ENCODE data around the gene WDFY4.

WDFY4 gene

GRCh38 chr10:49000437-49001398 is 316.0 kb downstream of the WDFY4 start:
- Histone ChIP-seq H3K9ac (no peak overlapping the region), H3K4me1 (peaks cover 0 to 10% (median 0%) of the 10 kb centered on the region in 10 experiments; a peak in 5 of 20 replicates), H3K4me2 (no peak overlapping the region), H3K27me3 (no peaks in the 10 kb centered on the region), H3K27ac (no peak overlapping the region), H3K4me3 (no peak overlapping the region), H3K36me3 (no peaks in the 10 kb centered on the region), H4K20me1 (no peaks in the 10 kb centered on the region), H3K9me3 (replicated peaks in 1 of 11) (peaks cover 0 to 4% (median 0%) of the 10 kb centered on the region in 11 experiments; a peak in 1 of 22 replicates)
- no peak for TF ChIP-seq Cebpa-rat (IDR thresholded peaks at IDR 0.05)

GRCh38 chr10:49001402-49001801 is 316.7 kb downstream of the WDFY4 start:
- H3K9me3 ChIP-seq (replicated peaks in 1 of 11) = peaks cover 0 to 4% (median 0%) of the 10 kb centered on the region in 11 experiments; a peak in 1 of 22 replicates
- no peak for TF ChIP-seq Cebpa-rat (IDR thresholded peaks at IDR 0.05)
- 0 out of 22 replicates have a peak overlapping the region, but pooled peaks of 1 of the 11 experiments have one; percentile 18 for H3K4me2 ChIP-seq
- no peak overlapping the region for H3K4me3 ChIP-seq
- H3K27me3 ChIP-seq = no peaks in the 10 kb centered on the region
- no peak overlapping the region for H3K9ac ChIP-seq
- no peaks in the 10 kb centered on the region for H3K36me3 ChIP-seq
- H3K4me1 ChIP-seq = peaks cover 0 to 10% (median 0%) of the 10 kb centered on the region in 10 experiments; a peak in 5 of 20 replicates
- no peak overlapping the region for H3K27ac ChIP-seq
- H4K20me1 ChIP-seq = no peaks in the 10 kb centered on the region

- no peak overlapping the region for H3K4me3 ChIP-seq
- H3K27ac ChIP-seq = no peak overlapping the region
- no peaks in the 10 kb centered on the region for H4K20me1 ChIP-seq
- no peak for TF ChIP-seq Cebpa-rat (IDR thresholded peaks at IDR 0.05)
- no peaks in the 10 kb centered on the region for H3K36me3 ChIP-seq
- H3K4me1 ChIP-seq = peaks cover 2 to 15% (median 4%) of the 10 kb centered on the region in 10 experiments
- no peak overlapping the region for H3K9ac ChIP-seq
- H3K4me2 ChIP-seq = peak overlapping the region in 3 of 11 experiments; percentile 18 to 30 (median 26); a peak in 4 of 22 replicates
- no peaks in the 10 kb centered on the region for H3K27me3 ChIP-seq
- H3K9me3 ChIP-seq (replicated peaks in 1 of 11) = peaks cover 0 to 4% (median 0%) of the 10 kb centered on the region in 11 experiments; a peak in 1 of 22 replicates
Observed at GRCh38 chr10:49001870-49002672, 317.4 kb downstream of the WDFY4 start.

GRCh38 chr10:49005270-49005669 is 320.6 kb downstream of the WDFY4 start:
- Histone ChIP-seq H3K27ac (no peak overlapping the region), H3K9me3 (replicated peaks in 1 of 11) (peaks cover 0 to 4% (median 0%) of the 10 kb centered on the region in 11 experiments; a peak in 1 of 22 replicates), H3K27me3 (peaks cover 0 to 6% (median 0%) of the 10 kb centered on the region in 11 experiments; a peak in 1 of 22 replicates), H4K20me1 (peaks cover 0 to 13% (median 0%) of the 10 kb centered on the region in 11 experiments; a peak in 4 of 22 replicates), H3K9ac (no peak overlapping the region), H3K4me3 (no peak overlapping the region), H3K4me1 (peaks cover 26 to 39% (median 30%) of the 10 kb centered on the region in 10 experiments), H3K36me3 (no peaks in the 10 kb centered on the region), H3K4me2 (no peak overlapping the region)
- no peak for TF ChIP-seq Cebpa-rat (IDR thresholded peaks at IDR 0.05)

GRCh38 chr10:49007129-49007528 is 322.5 kb downstream of the WDFY4 start:
- Histone ChIP-seq H3K27ac (no peak overlapping the region), H3K4me2 (peak overlapping the region; percentile 57 to 91 (median 83); a peak in 21 of 22 replicates), H3K4me1 (peaks cover 26 to 39% (median 32%) of the 10 kb centered on the region in 10 experiments), H3K36me3 (no peaks in the 10 kb centered on the region), H3K27me3 (peaks cover 0 to 6% (median 0%) of the 10 kb centered on the region in 11 experiments; a peak in 1 of 22 replicates), H4K20me1 (peaks cover 0 to 13% (median 0%) of the 10 kb centered on the region in 11 experiments; a peak in 4 of 22 replicates), H3K9me3 (replicated peaks in 1 of 11) (peaks cover 0 to 4% (median 0%) of the 10 kb centered on the region in 11 experiments; a peak in 1 of 22 replicates), H3K4me3 (no peak overlapping the region), H3K9ac (no peak overlapping the region)
- TF ChIP-seq Cebpa-rat (IDR thresholded peaks at IDR 0.05) = no peak

GRCh38 chr10:49008091-49008490 is 323.4 kb downstream of the WDFY4 start:
- no peaks in the 10 kb centered on the region for H3K36me3 ChIP-seq
- H3K9me3 ChIP-seq (replicated peaks in 1 of 11) = peaks cover 0 to 4% (median 0%) of the 10 kb centered on the region in 11 experiments; a peak in 1 of 22 replicates
- H3K4me3 ChIP-seq = no peak overlapping the region
- TF ChIP-seq Cebpa-rat (IDR thresholded peaks at IDR 0.05) = no peak
- no peak overlapping the region for H3K27ac ChIP-seq
- peaks cover 0 to 13% (median 0%) of the 10 kb centered on the region in 11 experiments; a peak in 5 of 22 replicates for H4K20me1 ChIP-seq
- H3K4me1 ChIP-seq = peaks cover 26 to 47% (median 31%) of the 10 kb centered on the region in 10 experiments
- H3K9ac ChIP-seq = 0 out of 22 replicates have a peak overlapping the region, but pooled peaks of 2 of the 11 experiments have one; percentile 12 to 14
- H3K27me3 ChIP-seq = peaks cover 0 to 6% (median 0%) of the 10 kb centered on the region in 11 experiments; a peak in 1 of 22 replicates
- H3K4me2 ChIP-seq = peak overlapping the region; percentile 57 to 91 (median 83)

GRCh38 chr10:49008505-49009198 is 324.0 kb downstream of the WDFY4 start:
- Histone ChIP-seq H3K9me3 (replicated peaks in 1 of 11) (peaks cover 0 to 4% (median 0%) of the 10 kb centered on the region in 11 experiments; a peak in 1 of 22 replicates), H3K36me3 (no peaks in the 10 kb centered on the region), H4K20me1 (peaks cover 0 to 13% (median 0%) of the 10 kb centered on the region in 11 experiments; a peak in 5 of 22 replicates), H3K4me1 (peaks cover 26 to 53% (median 31%) of the 10 kb centered on the region in 10 experiments), H3K4me2 (peak overlapping the region; percentile 57 to 91 (median 83)), H3K27me3 (peaks cover 0 to 6% (median 0%) of the 10 kb centered on the region in 11 experiments; a peak in 1 of 22 replicates), H3K27ac (no peak overlapping the region), H3K9ac (no peak overlapping the region), H3K4me3 (no peak overlapping the region)
- TF ChIP-seq Cebpa-rat (IDR thresholded peaks at IDR 0.05) = no peak
